GM18508 (cell line): ENCODE data around the gene CDK5R2.

Experiments used
- ATAC-seq: cut with Tn5 transposase; IDR thresholded peaks from one replicate; pipeline ENCODE4 v1.9.1; 2021; ENCODE audit warnings: moderate number of reproducible peaks; ENCODE audit not compliant: insufficient read depth, unreplicated experiment

CDK5R2 gene

GRCh38 chr2:218961651-218962570 lies 2.4 kb downstream of the CDK5R2 start:
- no peak for ATAC-seq

DNA sequence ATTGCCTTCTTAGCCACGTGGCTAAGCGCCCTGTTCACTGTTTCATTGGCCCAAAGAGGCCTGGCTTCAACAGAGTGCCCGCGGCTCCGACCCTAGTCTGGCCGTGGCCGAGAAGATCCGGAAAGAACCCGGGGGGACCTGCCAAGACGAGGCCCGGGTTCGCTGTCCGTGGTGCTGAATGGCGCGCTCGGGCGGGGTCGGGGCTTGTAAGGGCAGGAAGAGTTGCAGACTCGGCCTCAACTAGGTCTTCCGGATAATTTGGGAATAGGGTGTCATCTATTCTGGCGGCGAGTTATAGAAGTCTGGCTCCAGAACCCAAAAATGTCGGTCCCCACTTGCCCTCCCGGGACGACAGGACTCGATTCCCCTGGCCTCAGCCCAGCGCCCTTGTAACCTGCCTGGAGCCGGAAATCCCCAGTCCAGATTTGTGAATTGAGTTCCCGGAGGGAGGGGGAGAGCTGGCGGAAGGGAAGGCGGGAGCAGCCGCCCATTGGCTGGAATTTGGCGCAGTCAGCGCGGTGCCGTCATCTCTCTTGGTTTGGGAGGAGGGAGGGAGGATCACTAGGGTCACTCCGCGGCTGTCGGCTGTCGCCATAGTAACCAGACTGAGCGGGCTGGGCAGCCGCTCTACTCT lies 3.5 kb downstream of the CDK5R2 start:
- ATAC-seq, result no peak

GRCh38 chr2:218963601-218964000 lies 4.1 kb downstream of the CDK5R2 start:
- ATAC-seq, result no peak

DNA sequence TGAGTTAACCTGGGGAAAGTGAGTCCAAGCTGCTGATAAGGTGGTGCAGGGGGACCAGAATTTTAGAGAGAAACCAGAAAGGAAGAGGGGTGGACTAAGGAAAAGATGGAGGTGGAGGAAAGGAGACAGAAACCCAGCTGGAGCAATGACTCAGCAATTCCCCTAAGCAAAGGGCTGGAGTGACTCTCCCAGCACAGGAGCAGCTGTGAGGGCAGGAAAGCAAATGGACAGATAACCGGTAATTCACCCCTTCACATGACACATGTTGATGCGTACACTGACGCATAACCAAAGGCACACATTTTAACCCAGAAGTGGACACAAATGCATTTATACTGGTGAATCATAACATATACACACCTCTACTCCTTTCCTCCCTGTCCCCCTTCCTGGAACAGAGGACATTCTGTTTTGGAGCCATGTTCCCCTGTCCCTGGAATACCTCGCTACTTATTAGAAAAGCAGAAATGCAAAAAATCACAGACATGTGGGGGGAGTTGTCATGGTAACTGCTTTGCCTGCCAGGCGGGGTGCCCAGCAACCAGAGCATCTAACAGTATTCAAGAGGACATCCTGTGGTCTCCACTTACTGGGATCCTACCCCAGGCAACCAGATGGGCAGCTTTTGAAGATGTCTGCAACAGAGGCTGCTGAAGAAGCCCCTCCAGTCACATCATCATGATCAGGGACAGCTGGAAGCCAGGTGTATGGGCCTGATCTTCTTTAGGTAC lies 4.7 kb downstream of the CDK5R2 start:
- ATAC-seq, result no peak

- no peak for ATAC-seq
These were observed 11.4 kb downstream of the CDK5R2 start for GRCh38 chr2:218970894-218971293.

DNA sequence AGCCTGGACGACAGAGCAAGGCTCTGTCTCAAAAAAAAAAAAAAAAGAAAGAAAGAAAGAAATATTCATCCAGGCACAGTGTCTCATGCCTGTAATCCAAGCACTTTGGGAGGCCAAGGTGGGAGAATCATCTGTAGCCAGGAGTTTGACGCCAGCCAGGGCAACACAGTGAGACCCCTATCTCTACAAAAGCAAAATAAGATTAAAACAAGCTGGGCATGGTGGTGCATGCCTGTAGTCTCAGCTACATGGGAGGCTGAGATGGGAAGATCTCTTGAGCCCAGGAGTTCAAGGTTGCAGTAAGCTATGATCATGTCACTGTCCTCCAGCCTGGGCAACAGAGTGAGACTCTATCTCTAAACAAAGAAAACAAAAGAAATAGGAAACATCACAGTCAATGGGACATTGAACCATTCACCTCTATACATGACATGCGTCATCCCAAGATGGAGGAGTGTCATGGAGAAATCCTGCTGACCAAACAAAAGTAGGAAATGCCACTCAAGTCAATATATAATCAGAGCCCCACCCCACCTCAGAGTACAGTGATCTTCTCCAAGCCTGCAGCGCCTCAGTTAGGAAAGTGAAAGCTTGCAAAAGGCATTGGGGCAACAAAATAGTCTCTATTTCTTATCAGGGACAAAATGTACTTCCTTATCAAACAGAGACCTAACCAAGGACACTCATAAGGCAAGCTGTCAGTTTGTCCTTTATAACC lies 15.8 kb downstream of the CDK5R2 start:
- no peak for ATAC-seq

GRCh38 chr2:218979846-218980734 lies 20.6 kb downstream of the CDK5R2 start:
- peak; percentile 62 for ATAC-seq

GRCh38 chr2:218980735-218981389 lies 21.4 kb downstream of the CDK5R2 start:
- ATAC-seq, result no peak

DNA sequence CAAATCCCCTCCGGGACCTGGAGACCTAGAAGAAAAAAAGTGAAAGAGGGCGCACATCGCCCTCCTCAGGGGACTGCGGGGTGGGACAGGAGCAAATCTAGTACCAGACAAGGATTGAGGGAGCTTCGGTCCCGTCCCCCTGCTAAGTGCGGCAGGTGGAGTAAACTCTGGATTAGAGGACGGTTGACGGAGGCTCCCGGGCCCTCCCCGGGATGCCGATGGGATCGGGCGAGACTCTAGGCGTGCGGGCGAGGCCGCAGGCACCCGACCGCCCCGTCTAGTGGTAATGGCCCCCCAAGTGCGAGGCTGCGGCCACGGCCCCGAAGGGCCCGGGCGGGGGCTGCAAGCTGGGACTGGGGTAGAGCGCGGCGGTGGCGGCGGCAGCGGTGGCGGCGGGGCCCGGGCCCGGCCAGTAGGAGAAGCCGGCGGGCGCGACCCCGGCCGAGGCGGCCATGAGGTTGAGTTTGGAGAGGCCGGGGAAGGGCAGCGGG lies 22.0 kb downstream of the CDK5R2 start:
- no peak for ATAC-seq

GRCh38 chr2:218981881-218982585 lies 22.6 kb downstream of the CDK5R2 start:
- ATAC-seq, result no peak

DNA sequence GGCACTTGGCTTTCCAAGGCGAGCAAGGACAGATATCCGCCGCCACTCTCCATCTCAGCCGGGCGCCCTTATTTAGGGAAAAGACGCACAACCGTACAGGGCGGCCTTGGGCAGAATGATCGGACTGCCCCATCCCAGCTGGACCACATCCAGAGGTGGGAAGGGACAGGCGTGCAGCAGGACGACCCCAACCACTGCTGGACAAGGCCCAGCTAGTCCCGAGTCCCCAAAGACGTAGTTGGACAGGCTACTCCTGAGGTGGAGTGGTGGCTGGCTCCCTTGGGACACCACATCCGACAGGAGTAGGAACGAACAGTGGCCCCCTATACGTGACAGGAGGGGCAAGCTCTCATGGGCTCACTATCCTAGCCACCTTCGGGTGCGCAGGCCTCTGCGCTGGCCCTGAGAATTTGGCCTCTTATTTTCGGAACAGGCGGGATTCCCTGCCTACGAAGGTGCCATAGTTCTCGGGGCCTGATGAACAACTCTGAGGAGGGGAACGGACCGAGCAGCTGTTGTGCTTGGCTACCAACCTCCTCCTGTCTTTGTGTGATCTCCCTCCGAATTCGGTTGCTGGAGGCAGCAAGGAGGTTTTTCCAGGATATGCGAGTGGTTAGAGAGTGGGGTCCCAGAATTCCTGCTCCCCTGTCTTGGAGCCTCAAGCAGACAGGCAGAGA lies 23.3 kb downstream of the CDK5R2 start:
- ATAC-seq, result no peak

DNA sequence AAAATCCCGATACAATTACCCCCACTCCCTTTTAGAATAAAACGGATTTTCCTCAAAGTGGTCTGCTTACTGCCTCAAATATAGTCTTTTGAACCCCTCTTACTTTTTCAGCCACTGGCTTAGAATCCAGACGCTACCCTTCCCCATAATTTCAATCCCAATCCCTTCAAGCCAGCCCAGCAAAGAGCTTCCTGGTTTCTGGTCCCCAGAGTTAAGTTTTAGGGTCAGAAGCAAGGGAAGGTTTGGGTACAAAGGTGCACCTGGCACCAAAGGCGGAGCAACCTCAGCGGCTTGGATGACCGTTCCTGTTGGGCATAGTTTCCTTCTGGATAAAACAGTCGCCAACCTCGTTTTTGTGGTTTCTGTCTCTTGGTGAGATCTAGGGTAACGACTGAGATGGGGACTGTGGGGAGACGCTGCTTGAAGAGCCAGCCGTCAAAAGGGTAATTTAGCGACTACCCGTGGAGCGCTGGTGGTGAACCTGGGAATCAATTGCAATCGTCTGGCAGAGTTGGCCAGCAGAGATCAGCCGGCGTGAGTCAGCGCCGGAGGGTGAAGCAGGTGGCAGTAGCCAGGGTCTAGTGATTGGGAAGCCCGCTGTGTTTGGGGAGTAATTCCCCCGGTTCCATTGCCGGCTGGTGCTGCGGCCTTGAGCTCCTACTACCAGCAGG lies 23.9 kb downstream of the CDK5R2 start:
- ATAC-seq, result no peak

GRCh38 chr2:218983934-218984238 lies 24.4 kb downstream of the CDK5R2 start:
- ATAC-seq, result no peak

DNA sequence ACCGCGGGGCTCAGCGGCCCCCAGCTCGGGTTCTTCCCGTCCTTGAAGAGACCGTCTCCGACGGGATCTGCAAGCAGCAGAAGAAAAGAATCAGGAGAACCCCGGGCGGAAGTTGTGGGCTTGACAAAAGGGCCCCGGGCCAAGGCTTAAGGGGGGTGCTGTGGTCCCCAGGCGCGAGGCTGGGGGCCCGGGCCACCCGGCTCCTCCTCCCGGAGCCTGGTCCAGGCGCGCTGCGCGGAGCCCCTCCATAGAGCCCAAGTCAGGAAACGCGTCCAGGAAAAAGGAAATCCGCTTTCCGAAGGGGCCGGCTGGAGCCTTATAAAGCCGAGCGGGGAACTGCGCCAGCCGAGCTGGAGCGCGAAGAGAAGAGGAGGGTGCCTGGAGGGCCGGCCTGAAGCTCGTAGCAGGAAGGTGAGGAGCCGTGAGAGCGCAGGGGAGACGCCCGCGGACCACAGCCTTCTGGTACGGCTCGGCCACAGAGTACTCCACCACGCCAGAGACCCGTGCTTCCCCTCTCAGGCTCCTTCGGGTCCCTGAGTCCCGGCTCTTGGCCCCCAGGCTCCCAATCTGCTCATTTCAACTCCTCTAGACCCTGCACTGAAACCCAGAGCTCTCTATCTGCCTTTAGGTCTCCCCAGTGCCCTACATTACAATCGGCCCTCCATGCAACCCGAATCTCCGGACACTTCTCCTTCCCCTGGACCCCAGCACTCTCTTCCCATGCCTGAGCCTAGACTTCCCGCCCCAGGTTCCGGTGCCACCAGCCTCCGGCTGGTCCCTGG lies 25.0 kb downstream of the CDK5R2 start:
- no peak for ATAC-seq

- no peak for ATAC-seq
These were observed 25.5 kb downstream of the CDK5R2 start, which contains the start of gene FEV for GRCh38 chr2:218985021-218985324. Gene FEV (minus strand): TSS chr2:218985184. CDS start chr2:218985075, 109 bp downstream.

DNA sequence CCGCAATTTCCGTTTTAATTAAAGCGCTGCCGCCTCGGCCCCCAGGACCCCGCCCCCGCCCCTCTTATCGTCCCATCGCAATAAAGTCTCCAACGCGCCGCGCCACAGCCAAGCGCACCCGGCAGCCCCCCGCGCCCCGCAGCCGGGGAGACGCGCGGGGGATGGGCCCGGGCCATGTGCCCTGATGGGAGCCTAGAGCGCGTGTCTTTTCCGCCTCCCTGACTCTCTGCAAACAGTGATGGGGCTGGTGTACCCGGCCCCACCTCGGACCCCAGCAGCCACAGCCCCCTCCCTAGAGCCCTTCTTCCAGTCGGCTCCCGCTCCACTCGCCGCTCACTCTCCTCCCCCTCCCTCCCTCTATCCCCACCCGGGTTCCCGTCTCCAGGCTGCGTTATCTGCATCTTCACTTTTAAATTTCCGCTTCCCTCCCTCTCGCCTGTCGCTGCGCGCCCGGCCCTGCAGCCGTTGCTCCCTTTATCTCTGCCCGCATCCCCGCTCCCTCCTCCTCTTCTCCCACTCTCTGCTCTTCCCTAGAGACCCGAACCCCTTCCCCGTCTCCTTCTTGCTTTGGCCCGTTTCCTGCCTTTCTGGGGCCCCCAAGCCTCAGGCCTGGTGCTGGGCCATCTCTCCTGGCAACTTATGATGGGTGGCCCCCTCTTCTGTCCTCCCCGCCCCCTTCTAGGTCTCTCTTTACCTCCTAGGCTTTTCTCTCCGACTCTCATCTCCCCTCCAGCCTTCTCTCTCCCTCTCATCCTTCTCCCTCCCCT lies 26.0 kb downstream of the CDK5R2 start:
- ATAC-seq, result no peak
